ENCODE measurements around the gene LAMP5.

LAMP5 gene

DNA sequence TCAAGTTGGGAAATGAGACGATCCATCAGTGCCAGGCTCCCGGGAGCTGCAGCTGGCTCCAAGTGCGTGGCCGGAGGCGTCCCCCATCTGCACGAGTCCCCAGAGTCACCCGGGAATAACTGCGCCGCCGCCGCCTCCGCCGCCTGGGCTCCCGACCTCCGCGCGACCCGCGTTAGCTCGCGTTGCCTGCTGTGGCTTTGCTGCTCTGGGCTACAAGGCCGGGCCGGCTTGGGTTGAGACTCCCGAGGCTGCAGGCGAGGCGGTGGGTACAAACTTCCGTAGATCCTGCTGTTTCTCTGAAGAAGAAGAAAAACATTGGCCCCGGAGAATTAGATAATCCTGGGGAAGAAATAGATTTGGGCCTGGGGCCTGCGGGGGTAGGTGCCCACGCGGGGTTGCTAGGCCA is 7.4 kb upstream of the LAMP5 start:
- TF ChIP-seq, protein P1, sequence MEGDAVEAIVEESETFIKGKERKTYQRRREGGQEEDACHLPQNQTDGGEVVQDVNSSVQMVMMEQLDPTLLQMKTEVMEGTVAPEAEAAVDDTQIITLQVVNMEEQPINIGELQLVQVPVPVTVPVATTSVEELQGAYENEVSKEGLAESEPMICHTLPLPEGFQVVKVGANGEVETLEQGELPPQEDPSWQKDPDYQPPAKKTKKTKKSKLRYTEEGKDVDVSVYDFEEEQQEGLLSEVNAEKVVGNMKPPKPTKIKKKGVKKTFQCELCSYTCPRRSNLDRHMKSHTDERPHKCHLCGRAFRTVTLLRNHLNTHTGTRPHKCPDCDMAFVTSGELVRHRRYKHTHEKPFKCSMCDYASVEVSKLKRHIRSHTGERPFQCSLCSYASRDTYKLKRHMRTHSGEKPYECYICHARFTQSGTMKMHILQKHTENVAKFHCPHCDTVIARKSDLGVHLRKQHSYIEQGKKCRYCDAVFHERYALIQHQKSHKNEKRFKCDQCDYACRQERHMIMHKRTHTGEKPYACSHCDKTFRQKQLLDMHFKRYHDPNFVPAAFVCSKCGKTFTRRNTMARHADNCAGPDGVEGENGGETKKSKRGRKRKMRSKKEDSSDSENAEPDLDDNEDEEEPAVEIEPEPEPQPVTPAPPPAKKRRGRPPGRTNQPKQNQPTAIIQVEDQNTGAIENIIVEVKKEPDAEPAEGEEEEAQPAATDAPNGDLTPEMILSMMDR (conservative IDR thresholded peaks at IDR 0.05; ENCODE audit: low read depth, low read length) = no peak

DNA sequence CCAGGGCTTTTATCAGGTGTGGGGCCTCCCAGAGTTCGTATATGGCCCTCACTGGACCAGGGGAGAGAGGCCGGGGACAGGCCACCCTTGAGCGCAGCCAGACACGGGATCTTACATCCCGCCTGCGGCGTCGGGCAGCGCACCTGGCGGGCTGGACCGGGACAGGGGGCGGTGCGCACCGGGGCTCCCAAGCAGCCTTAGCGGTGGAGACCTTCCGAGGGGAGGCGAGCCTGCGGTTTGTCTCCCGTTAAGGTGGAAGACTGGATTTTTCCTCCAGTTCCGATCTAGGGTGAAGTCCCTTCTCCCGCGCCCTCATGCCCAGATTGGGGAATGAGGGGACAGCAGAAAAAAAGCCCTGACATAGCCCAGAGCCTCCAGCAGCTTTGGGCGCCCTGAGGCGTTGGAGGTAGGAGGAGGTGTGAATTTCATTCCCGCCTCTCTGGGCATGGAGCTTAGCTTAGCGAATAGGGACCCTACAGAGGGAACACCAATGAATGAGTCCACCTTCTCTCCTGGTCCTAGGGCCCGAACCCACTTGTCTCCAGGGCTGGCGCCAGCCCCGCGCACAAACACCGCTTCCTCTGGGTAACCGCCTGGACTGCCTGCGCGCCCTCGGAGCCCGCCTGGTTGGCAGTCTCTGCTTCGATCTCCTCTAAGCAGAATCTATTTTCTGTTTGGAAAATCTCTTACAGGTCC is 6.7 kb upstream of the LAMP5 start:
- no peak for DNase-seq (ENCODE audit: low read depth)
- TF ChIP-seq, protein P1 (conservative IDR thresholded peaks at IDR 0.05; ENCODE audit: low read depth, low read length) = no peak
- no peak overlapping the region for H3K4me3 ChIP-seq (ENCODE audit: low read depth, low read length)

More for the DNA sequence above, 7.4 kb upstream of the LAMP5 start:
- DNase-seq (ENCODE audit: low read depth) = no peak
- no peak overlapping the region for H3K4me3 ChIP-seq (ENCODE audit: low read depth, low read length)

DNA sequence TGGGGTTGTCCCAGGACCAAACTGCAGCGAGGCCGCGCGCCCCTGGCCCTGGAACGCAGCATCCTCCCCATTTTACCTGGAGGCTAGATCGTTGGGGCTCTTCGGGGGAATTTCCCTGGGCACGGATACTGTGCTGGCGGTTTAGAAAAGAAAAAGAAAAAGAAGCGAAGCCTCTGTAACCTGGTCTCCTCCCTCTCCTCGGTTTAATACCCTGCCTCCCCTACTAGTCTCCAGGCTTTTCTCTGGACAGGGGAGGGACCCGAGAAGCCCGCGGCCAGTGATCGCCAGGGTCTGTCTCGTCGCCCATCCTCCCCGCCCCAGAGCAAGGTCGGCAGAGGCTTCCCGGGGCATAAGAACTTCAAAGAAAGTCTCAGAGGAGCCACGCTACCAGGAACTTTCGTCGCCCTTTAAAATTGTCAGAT is 6.1 kb upstream of the LAMP5 start:
- TF ChIP-seq, protein P1 (conservative IDR thresholded peaks at IDR 0.05; ENCODE audit: low read depth, low read length) = no peak
- no peak overlapping the region for H3K4me3 ChIP-seq (ENCODE audit: low read depth, low read length)
- no peak for DNase-seq (ENCODE audit: low read depth)

DNA sequence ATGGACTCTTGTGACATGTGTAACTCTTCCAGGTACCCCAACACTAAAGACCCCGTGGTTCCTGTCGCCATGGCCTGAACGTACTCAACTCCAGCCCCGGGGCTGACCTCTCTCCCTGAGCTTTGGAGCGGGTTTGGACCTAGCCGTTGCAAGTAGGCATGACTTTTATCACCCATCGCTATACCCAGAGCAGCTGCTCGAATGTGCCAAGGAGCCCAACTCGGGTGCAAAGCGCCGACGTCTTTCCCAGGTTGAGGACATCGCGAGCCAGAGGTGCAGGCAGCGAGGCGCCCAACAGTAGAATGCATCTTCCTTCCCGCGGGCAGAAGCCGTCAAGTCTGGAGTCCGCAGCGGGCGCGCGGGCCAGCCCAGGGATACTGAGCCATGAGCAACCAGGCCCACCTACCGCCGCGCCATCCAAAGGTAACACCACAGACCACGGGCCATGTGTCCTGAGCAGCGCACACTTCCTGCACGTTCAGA is 5.7 kb upstream of the LAMP5 start:
- no peak overlapping the region for H3K4me3 ChIP-seq (ENCODE audit: low read depth, low read length)
- TF ChIP-seq, protein P1 (conservative IDR thresholded peaks at IDR 0.05; ENCODE audit: low read depth, low read length) = no peak
- DNase-seq (ENCODE audit: low read depth) = no peak

DNA sequence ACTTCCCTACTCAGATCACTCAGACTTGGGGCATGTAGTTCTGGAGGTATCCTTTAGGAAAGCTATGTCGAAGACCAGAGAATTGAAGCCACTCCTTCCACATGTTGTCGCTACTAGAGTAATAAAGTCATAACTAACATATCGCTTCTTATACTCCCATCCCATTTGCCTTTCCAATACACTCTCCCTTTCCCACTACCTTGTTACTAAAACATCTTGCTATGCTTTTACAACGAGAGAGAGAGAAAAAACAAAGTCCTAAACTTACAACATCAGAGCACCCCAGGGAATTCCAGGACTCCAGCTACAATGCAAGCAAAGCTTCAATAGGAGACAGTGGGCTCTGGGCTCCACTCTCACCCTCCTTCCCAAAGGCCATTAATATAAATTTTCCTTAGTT is 5.1 kb upstream of the LAMP5 start:
- TF ChIP-seq, protein P1 (conservative IDR thresholded peaks at IDR 0.05; ENCODE audit: low read depth, low read length) = no peak
- no peak for DNase-seq (ENCODE audit: low read depth)
- H3K4me3 ChIP-seq (ENCODE audit: low read depth, low read length) = no peak overlapping the region

DNA sequence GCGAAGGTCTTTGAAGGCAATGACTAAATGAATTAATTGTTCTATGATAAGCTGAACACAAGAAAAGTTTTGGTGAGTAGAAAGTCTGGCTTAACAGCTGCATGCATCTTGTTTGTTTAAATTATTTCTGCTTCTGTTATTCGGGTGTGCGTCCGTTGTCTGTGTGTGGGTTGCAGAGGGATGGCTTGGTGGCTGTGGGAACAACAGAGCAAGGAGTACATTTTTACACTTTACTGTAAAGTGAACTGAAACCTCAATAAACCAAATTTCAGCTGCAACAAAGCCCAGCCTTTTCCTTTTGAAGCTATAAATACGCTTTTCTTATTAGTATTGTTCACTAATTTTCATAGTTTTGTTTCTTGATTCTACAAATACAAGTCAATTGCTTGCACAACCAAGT is 3.5 kb upstream of the LAMP5 start:
- TF ChIP-seq, protein P1 (conservative IDR thresholded peaks at IDR 0.05; ENCODE audit: low read depth, low read length) = no peak
- no peak overlapping the region for H3K4me3 ChIP-seq (ENCODE audit: low read depth, low read length)
- no peak for DNase-seq (ENCODE audit: low read depth)

DNA sequence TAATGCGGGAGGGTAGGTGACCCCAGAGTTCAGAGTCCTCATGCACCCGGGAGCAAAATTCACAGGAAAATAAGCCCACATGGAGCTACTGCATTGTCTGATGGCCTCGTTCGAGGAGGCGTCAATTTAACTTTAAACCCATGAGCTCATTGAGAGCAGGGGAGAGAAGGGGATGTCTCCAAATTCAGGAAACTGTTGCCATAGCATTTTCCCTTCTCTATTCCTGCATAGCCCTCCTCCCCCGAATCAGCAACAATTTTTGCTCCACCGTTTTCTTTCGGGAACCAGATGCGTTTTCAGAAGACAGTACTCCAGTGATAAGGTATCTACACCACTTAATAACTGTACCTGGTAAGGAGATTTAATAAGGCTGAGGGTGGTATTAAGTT is 324 bp upstream of the LAMP5 start:
- no peak overlapping the region for H3K4me3 ChIP-seq (ENCODE audit: low read depth, low read length)
- no peak for DNase-seq (ENCODE audit: low read depth)
- TF ChIP-seq, protein P1 (conservative IDR thresholded peaks at IDR 0.05; ENCODE audit: low read depth, low read length) = no peak
